Right forelimb (tissue), 1 donor: ENCODE results near the gene RPL41.

Experiments
- DNase-seq: peaks from one replicate; pipeline ENCODE4 v3.0.0-alpha.2; 2018

RPL41 gene

GRCh38 chr12:56157201-56158028, 41.0 kb downstream of the RPL41 start:
- peak; percentile 88 for DNase-seq

GRCh38 chr12:56158029-56158925, 41.8 kb downstream of the RPL41 start, which contains the start of gene MYL6:
Gene MYL6, plus strand, starts transcription at chr12:56158359. Its CDS starts 43 bp downstream, at chr12:56158402.
- peak; percentile 96 for DNase-seq

- DNase-seq, result peak; percentile 64
These were observed 42.6 kb downstream of the RPL41 start for GRCh38 chr12:56158926-56159461.

- DNase-seq, result no peak
These were observed 43.2 kb downstream of the RPL41 start for GRCh38 chr12:56159482-56160192.

- no peak for DNase-seq
These were observed 43.8 kb downstream of the RPL41 start for GRCh38 chr12:56160193-56160763.

GRCh38 chr12:56160894-56161689, 44.7 kb downstream of the RPL41 start:
- DNase-seq, result no peak

GRCh38 chr12:56161690-56162351, 45.4 kb downstream of the RPL41 start:
- no peak for DNase-seq

- DNase-seq, result no peak
These were observed 46.2 kb downstream of the RPL41 start for GRCh38 chr12:56162468-56163290.

- DNase-seq, result no peak
These were observed 47.3 kb downstream of the RPL41 start for GRCh38 chr12:56163533-56164344.

GRCh38 chr12:56164345-56164729, 47.9 kb downstream of the RPL41 start:
- DNase-seq, result no peak

GRCh38 chr12:56165369-56165768, 48.9 kb downstream of the RPL41 start:
- DNase-seq, result no peak
